IPS-18a (cell line): ENCODE data around the gene CALR3.
"Not testable (repeated sequence)": the region's sequence is repeated elsewhere in the genome, so short reads cannot be mapped to it uniquely, and the experiment has no call there.

Experiments
- H3K27ac ChIP-seq: one replicate; pipeline ENCODE4 v1.5.1; 2013; ENCODE audit warnings: low read length
- H3K27me3 ChIP-seq: one replicate; pipeline ENCODE4 v1.6.1; 2013; ENCODE audit warnings: mild to moderate bottlenecking, low read length; ENCODE audit not compliant: control insufficient read depth, insufficient read depth
- H3K36me3 ChIP-seq: one replicate; pipeline ENCODE4 v1.6.1; 2013; ENCODE audit warnings: low read depth, low read length; ENCODE audit not compliant: control insufficient read depth
- H3K4me1 ChIP-seq: one replicate; pipeline ENCODE4 v1.6.1; 2013; ENCODE audit warnings: low read depth, low read length; ENCODE audit not compliant: control insufficient read depth
- H3K4me3 ChIP-seq: one replicate; pipeline ENCODE4 v1.5.1; 2013; ENCODE audit warnings: low read length
- H3K9ac ChIP-seq: one replicate; pipeline ENCODE4 v1.6.1; 2013; ENCODE audit warnings: mild to moderate bottlenecking, low read length, moderate library complexity
- H3K9me3 ChIP-seq: one replicate; pipeline ENCODE4 v1.6.1; 2013; ENCODE audit warnings: low read depth, low read length; ENCODE audit not compliant: control insufficient read depth

The CALR3 gene

DNA sequence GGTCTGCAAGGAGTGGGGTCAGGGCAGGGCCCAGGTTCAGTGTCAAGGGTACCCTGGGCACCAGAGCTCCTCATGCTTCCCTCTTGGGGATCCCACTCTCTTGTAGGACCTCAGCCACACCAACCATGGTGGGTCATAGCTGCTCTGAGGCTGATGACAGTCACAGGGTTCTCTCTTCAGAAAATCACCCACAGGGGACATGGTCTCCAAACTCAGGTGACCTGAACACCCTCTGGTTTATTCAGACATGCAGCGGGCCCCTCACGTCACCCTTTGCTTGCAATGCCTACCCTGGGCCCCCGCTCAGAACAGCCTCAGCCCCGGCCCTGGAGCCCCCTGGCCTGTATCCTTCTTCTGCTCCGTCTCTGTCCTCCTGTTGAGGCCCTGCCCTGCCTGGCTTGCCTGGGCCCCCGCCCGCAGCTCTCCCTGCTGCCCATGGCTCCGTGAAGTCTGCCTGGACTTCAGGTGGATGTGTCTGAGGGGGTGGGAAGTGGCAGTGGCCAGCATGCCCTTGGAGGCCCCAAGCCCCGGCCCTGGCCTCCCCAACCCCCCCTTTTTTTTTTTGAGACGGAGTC is 25.8 kb upstream of the CALR3 start:
- no peaks in the 10 kb centered on the region for H3K4me1 ChIP-seq
- H3K9me3 ChIP-seq, result no peaks in the 10 kb centered on the region
- H3K9ac ChIP-seq, result no peak overlapping the region
- no peak overlapping the region for H3K27ac ChIP-seq
- peaks cover 83% of the 10 kb centered on the region for H3K36me3 ChIP-seq
- no peak overlapping the region for H3K4me3 ChIP-seq
- H3K27me3 ChIP-seq, result no peaks in the 10 kb centered on the region

DNA sequence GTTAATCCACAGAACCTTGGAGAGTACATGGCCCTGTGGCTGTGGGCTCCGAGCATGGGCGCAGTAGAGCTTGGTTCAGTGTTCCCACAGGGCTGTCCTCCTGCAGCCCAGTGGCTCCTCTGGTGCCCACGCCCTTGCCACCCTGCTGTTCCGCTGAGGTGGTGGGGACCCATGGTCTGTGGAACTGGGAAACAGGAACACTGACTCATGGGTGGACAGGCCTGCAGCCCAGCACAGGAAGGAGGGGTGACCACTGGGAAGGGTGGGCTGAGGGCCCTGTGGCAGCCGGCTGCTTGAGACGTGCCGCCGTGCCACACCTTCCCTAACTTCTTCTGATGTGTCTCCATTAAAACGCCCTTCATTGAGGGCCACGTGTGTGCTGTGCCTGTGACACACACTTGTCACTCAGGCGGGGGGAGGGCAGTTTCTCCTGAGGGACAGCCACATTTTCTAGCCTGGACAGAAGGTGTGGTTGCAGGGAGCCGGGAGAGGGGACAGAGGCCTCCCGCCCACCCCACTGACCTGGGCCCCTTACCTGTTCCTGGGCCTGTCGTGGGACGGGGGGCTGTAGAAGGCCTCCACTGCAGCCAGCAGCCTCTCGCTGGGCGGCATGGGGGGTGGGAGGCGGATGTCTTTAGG is 25.1 kb upstream of the CALR3 start:
- H3K27me3 ChIP-seq, result no peaks in the 10 kb centered on the region
- no peak overlapping the region for H3K9ac ChIP-seq
- H3K4me3 ChIP-seq, result no peak overlapping the region
- no peaks in the 10 kb centered on the region for H3K4me1 ChIP-seq
- H3K27ac ChIP-seq, result no peak overlapping the region
- no peaks in the 10 kb centered on the region for H3K9me3 ChIP-seq
- H3K36me3 ChIP-seq, result peaks cover 80% of the 10 kb centered on the region

DNA sequence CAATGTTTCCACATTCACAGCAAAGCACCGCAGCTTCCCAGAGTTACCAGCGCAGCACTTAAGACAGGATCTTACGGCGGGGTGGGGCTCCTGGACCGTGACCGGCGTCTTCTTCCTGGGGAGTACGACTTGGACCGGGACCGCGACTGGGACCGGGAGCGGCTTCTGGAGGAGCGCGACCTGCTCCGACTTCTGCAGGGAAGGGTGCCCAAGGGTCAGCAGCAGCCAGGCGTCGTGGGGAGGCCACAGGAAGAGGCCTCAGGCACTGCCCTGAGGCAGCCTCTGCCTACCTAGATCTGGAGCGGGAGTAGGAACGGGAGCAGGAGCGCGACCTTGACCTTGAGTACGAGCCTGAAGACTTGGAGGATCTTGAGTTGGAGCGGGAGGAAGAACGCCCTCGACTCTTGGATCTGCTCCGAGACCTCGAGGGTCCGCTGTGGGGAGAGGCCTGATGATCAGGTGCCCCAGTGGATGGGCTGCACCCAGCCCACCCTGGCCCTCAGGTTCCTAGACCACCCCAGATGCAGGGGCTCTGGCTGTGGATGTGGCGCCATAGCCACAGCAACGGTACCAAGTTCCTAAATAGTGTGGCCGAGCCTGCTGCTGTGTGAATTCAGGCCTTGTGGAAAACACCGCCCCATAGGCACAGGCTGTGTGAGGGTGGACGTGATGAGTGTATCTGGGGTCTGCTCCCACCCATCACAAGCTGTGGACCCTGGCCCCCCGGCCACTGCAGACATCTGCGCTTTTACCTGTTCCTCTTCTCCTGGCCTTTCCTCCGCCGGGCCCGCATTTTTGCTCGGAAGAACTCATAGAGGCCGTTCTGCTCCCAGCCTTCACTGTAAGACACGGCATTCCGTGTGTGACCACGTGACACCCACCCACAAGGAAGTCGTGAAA is 24.4 kb upstream of the CALR3 start:
- Histone ChIP-seq H3K27me3 (no peaks in the 10 kb centered on the region), H3K36me3 (peaks cover 75% of the 10 kb centered on the region), H3K27ac (no peak overlapping the region), H3K4me3 (no peak overlapping the region), H3K4me1 (no peaks in the 10 kb centered on the region), H3K9ac (no peak overlapping the region), H3K9me3 (no peaks in the 10 kb centered on the region)

DNA sequence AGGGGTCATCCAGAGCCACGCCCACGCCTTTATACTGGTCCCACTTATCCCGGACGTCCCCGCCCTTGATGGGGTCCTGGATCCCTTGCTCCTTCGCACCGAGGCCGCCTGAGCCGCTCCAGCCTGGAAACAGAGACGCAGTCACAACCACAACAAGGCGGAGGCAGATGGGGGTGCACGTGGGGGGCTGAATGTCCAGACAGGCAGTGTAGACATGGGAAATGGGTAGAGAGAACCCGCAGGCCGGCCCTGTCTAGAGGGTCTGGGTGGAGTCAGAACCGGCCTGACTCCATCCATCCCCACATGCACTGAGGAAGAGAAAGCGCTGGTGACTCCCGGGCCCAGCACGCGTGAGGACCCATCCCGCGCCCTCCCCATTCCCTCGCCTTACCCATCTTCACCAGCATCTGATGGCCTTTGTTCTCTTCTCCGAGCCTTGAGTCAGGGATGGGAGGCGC is 23.3 kb upstream of the CALR3 start:
- no peaks in the 10 kb centered on the region for H3K27me3 ChIP-seq
- H3K4me3 ChIP-seq, result no peak overlapping the region
- peaks cover 69% of the 10 kb centered on the region for H3K36me3 ChIP-seq
- H3K4me1 ChIP-seq, result no peaks in the 10 kb centered on the region
- H3K9ac ChIP-seq, result no peak overlapping the region
- no peaks in the 10 kb centered on the region for H3K9me3 ChIP-seq
- H3K27ac ChIP-seq, result no peak overlapping the region

DNA sequence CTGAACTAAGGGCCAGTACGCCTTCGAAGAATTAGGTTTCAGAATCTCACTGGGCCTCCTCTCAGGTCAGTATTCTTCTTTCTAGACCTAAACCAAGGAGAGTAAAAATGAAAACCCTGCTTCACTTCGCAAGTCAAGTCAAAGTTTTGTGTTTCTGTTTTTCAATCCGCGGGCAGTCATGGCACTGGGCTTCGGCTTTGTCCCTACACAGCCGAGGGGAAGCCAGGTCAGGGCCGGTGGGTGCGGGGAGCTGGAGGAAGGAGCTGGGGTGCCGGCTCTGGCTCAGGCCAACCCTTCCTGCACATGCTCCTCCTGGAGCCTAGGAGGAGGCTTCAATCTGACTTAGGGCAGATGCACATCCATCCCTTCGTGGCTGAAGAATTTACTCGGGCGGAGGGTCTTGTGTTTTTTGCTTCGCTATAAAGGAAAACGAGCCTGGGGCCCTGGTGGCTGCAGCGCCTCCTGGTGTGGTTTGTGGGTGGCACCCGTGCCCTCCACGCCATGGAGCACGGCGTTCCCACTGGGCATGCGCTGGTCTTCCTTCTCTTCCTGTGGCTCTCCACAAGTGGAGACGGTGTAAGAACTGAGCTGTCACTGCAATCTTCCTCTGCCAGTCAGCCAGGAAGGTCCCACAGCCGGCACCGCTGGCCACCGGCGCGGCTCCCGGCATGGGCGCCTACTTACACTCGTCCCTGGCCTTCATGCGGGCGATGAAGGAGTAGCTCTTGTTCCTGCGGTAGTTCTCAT is 22.7 kb upstream of the CALR3 start:
- H3K27me3 ChIP-seq, result no peaks in the 10 kb centered on the region
- no peaks in the 10 kb centered on the region for H3K4me1 ChIP-seq
- H3K9ac ChIP-seq, result no peak overlapping the region
- no peaks in the 10 kb centered on the region for H3K9me3 ChIP-seq
- H3K27ac ChIP-seq, result no peak overlapping the region
- no peak overlapping the region for H3K4me3 ChIP-seq
- H3K36me3 ChIP-seq, result peaks cover 65% of the 10 kb centered on the region

DNA sequence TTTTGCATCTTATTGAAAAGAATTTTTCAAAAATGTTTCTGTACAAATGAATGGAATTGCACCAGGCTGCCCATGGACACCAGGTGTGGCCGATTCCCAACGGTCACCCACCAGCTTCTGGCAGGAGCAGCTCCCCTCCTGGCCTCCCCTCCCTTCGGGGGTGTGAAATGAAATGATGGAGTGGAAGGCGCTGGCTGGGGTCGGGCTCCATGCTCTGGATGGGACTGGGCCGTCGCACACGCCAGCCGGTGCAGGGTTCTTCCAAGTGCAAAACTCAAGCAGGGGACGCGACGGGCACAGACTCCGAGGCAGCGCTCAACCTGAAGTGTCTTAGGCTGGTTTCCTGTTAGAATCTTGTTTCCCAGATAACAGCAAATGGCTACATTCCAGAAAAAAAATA is 22.1 kb upstream of the CALR3 start:
- Histone ChIP-seq H3K27me3 (no peaks in the 10 kb centered on the region), H3K9me3 (no peaks in the 10 kb centered on the region), H3K9ac (no peak overlapping the region), H3K4me1 (no peaks in the 10 kb centered on the region), H3K27ac (no peak overlapping the region), H3K4me3 (no peak overlapping the region), H3K36me3 (peaks cover 60% of the 10 kb centered on the region)

DNA sequence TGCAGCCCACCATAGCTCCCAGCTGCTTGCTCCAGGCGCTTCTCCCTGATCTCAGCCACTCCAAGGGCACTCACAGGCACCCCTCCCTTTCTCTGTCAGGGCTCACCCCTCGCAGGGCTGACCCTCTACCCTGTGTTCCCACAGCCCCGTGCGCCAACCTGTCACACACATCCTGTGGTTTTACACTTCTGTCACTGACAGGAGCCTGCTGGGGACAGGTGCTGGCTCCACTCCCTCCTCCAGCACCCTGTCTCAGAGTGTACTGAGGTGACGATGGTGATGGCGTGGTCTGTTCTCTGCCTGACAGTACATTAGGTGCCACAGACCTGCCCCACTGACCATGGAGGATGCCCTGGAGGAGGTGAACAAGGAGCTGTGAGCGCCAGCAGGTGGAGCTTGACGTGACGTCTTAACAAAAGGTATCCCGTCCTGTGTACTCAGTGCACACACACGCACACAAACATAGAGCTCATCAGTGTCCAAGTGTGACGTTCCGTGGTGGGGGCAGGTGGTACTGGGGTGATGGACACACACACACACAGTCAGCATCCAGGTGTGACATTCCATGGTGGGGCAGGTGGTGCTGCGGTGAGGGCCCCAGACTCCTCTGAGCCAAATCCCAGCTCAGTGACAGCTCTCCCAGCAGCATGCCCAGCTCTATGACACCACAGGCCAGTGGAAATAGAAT is 21.1 kb upstream of the CALR3 start:
- Histone ChIP-seq H3K27me3 (no peaks in the 10 kb centered on the region), H3K9ac (no peak overlapping the region), H3K36me3 (peaks cover 56% of the 10 kb centered on the region)

DNA sequence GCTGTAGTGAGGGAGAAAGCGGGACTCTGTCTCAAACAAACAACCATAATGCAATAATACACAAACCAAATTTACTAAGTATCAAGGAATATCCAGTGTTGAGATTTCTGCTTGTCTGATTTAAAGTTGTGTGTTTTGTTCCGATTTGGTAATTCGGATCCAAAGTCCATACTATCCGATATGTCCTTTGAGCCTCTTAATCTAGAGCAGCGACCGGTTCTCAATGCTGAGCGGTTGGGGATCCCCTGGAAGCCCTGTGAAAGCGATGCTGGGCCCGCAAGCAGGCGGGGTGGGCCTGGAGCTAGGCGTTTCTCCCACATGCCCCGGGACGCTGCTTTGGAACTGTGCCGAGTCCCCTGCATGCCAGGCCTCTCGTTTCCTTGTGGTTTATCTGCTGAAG is 20.4 kb upstream of the CALR3 start:
- H3K27ac ChIP-seq, result no peak overlapping the region
- H3K27me3 ChIP-seq, result no peaks in the 10 kb centered on the region
- no peak overlapping the region for H3K9ac ChIP-seq
- H3K36me3 ChIP-seq, result peaks cover 50% of the 10 kb centered on the region
- H3K9me3 ChIP-seq, result no peaks in the 10 kb centered on the region
- no peak overlapping the region for H3K4me3 ChIP-seq
- H3K4me1 ChIP-seq, result no peaks in the 10 kb centered on the region

More for the DNA sequence above, 21.1 kb upstream of the CALR3 start:
- Histone ChIP-seq H3K4me1 (no peaks in the 10 kb centered on the region), H3K9me3 (no peaks in the 10 kb centered on the region), H3K27ac (no peak overlapping the region), H3K4me3 (no peak overlapping the region)

DNA sequence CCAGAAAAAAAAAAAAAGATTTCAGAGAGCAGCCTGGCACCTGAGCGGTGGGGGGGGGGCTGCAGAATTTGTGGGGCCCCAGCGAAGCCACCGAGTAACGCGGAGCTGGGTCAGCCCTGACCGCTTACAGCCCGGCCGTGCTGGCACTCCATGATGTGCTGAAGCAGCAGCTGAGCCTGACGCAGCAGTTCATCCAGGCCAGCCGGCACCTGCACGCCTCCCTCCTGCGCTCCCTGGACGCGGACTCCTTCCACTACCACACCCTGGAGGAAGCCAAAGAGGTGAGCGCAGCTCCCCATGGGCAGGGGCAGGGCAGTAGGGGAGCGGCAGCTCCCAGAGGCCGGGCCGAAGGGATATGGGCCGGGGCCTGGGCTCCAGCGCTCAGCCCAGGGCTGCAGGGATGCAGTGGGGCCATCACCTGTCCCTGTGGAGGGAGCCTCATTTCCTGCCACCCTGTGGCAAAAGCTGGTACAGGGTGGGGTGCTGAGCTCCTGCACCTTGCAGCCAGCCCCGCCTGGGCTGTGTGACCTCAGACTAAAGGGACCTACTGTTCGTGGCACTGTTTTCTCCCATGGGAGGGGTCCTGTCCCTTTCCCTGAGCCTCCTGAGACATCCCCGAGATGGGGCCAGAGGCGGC is 18.5 kb upstream of the CALR3 start:
- peaks cover 32% of the 10 kb centered on the region for H3K36me3 ChIP-seq
- H3K4me3 ChIP-seq, result no peak overlapping the region
- no peaks in the 10 kb centered on the region for H3K9me3 ChIP-seq
- H3K9ac ChIP-seq, result no peak overlapping the region
- no peaks in the 10 kb centered on the region for H3K4me1 ChIP-seq
- no peak overlapping the region for H3K27ac ChIP-seq
- H3K27me3 ChIP-seq, result no peaks in the 10 kb centered on the region

DNA sequence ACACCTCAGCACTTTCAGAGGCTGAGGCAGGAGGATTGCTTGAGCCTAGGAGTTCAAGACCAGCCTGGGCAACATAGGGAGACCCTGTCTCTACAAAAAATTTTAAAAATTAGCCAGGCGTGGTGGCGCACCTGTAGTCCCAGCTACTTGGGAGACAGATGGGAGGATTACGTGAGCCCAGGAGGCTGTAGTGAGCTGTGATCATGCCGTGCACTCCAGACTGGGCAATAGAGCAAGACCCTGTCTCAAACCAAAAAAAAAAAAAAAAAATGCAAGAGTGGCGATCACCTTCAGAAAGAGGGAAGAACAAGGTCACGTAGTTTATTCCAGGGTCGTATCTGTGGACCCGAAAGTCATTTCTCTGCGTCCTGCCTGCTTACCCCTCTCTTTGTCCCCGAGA is 16.6 kb upstream of the CALR3 start:
- peaks cover 13% of the 10 kb centered on the region for H3K36me3 ChIP-seq
- H3K27ac ChIP-seq, H3K4me1 ChIP-seq: not testable (repeated sequence)

More for the DNA sequence above, 16.6 kb upstream of the CALR3 start:
- not testable (repeated sequence) for H3K27me3 ChIP-seq, H3K9me3 ChIP-seq, H3K9ac ChIP-seq, H3K4me3 ChIP-seq
